Peyer's patch (tissue), 4 donors: ENCODE measurements around the gene SKAP1.

Source experiments
- CTCF ChIP-seq, 6 experiments: fragments of 450-650 bp in 4 of 6; fragments of 200-600 bp in 2 of 6; sonication (generic) in 1 of 6; IDR thresholded peaks; one replicate each; pipeline ENCODE4 v1.5.1; 2017 to 2019; ENCODE audit warnings: antibody characterized with exemption in 6 of 6, mild to moderate bottlenecking in 3 of 6, moderate library complexity in 1 of 6
- POLR2A ChIP-seq, 2 donors: fragments of 450-650 bp; IDR thresholded peaks; one replicate each; pipeline ENCODE4 v1.5.1; 2017; ENCODE audit warnings: antibody characterized with exemption in 2 of 2, mild to moderate bottlenecking in 2 of 2, moderate library complexity in 2 of 2

- no peak for TF ChIP-seq CTCF (IDR thresholded peaks at IDR 0.05)
- no peak for TF ChIP-seq POLR2A (IDR thresholded peaks at IDR 0.05)
Observed at GRCh38 chr17:48340916-48341315, 89.1 kb downstream of the SKAP1 start.
